Psoas muscle (tissue), 8 donors: ENCODE measurements around the gene SUSD6. TPM values are rescaled to one million over a fixed set of nuclear protein-coding genes. Genes with fewer than 3 reads are reported as not detected.

Experiments
- ATAC-seq, 4 donors: fragments of 200-7000 bp; cut with Tn5 transposase; one replicate each; pipeline ENCODE4 v1.9.1; 2020; ENCODE audit warnings: moderate library complexity in 3 of 4, mild to moderate bottlenecking in 2 of 4
- DNase-seq, 2 donors: peaks; one replicate each; pipeline ENCODE4 v3.0.0-alpha.2; 2020
- H3K27ac ChIP-seq: fragments of 200-600 bp; one replicate; pipeline ENCODE4 v1.8.0; 2022
- H3K27me3 ChIP-seq, 3 donors: fragments of 200-600 bp in 1 of 3; one replicate each; pipeline versions ENCODE4 v1.6.1 to v1.8.0; 2013 to 2022; ENCODE audit warnings: low read length in 2 of 3, mild to moderate bottlenecking in 2 of 3, moderate library complexity in 1 of 3; ENCODE audit not compliant: insufficient read depth in 3 of 3
- H3K36me3 ChIP-seq, 2 donors: fragments of 200-600 bp in 1 of 2; one replicate each; pipeline versions ENCODE4 v1.6.1 to v1.8.0; 2013 to 2022; ENCODE audit warnings: low read depth in 1 of 2, mild to moderate bottlenecking in 1 of 2, moderate library complexity in 1 of 2; ENCODE audit not compliant: insufficient read depth in 1 of 2
- H3K4me1 ChIP-seq: fragments of 200-600 bp; one replicate; pipeline ENCODE4 v1.8.0; 2022
- H3K4me3 ChIP-seq: fragments of 200-600 bp; one replicate; pipeline ENCODE4 v1.8.0; 2022; ENCODE audit warnings: mild to moderate bottlenecking
- H3K9me3 ChIP-seq: fragments of 200-600 bp; one replicate; pipeline ENCODE4 v1.8.0; 2022
- WGBS, 3 donors: extraction: QIAGEN DNeasy Blood & Tissue Kit; methylation state at CpG; one replicate each; pipeline versions ENCODE4 v1.1.6 to v1.1.7; 2013; 5-methylcytosine and 5-hydroxymethylcytosine counted together
- intact Hi-C, 2 donors: fragments of 100-400 bp; cut with DNase I; formaldehyde crosslinking; loops; one replicate each; pipeline versions ENCODE4 v1.11.0 to v1.14.2; 2022
- polyA plus RNA-seq, 3 donors: library from polyadenylated mRNA; stranded (reverse); fragments of 200-250 nt; gene quantifications; one replicate each; pipeline ENCODE4 v1.2.3, GENCODE V29; 2013
- total RNA-seq, 4 donors: library from RNA; stranded (reverse); fragmentation: NEBNext Ultra II Directional in 2 of 4; extraction: Animal tissue kit (Norgen Biotek cat#: 25700) in 2 of 4; gene quantifications; one replicate each; pipeline versions ENCODE4 v1.2.1 to v1.2.4, GENCODE V29; 2021 to 2023
- TF ChIP-seq, protein P1 (sequence below): fragments of 200-600 bp; IDR thresholded peaks from one replicate; pipeline ENCODE4 v1.8.0; 2022; ENCODE audit warnings: antibody characterized with exemption
- donor health status: healthy with polysubstance abuse.
- donor health status: DM: no; HTN: no; CAD: no; lungs with moderate emphysema.
- donor health status: Bipolar disorder and iron deficiency.
- donor health status: healthy.
- donor health status: DM: yes; HTN: yes; CAD: no.
- donor health status: DM: no; HTN: no; CAD: no.
- donor health status: DM: no; HTN: no; CAD: no.
- donor health status: DM: yes; HTN: yes; CAD: no.

SUSD6 gene
- total and polyA plus RNA-seq, 7 donors, result 6.9 to 23.4 (median 14.9) TPM

DNA sequence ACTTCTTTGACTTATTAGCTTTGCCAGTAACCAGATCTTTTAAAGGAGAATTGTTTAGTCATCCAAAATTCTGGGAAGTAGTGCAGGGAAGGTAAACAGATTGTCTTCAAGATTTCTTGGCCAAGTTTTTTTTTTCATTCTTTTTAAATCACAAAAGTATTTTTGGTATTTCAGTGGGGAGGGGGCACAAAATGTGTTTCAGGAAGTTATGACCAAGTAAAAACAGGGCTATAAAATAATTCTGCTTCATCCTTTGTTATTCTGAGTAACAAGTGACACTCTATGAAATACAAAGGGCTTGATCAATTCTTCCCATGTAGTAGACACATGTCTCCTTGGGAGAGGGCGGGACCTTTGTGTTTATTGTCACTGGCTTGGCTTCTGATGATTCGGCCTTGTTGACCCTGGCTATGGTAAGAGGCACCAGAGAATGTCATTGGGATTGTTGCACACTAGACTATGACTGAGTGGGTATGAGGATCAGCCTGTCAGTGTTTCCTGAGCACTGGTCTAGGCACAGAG, 55.4 kb downstream of the SUSD6 start:
- Histone ChIP-seq H3K27ac (peak overlapping the region; percentile 31), H3K9me3 (no peaks in the 10 kb centered on the region), H3K4me1 (peaks cover 73% of the 10 kb centered on the region), H3K4me3 (no peak overlapping the region), H3K27me3 (no peaks in the 10 kb centered on the region), H3K36me3 (no peaks in the 10 kb centered on the region)
- TF ChIP-seq, protein P1, sequence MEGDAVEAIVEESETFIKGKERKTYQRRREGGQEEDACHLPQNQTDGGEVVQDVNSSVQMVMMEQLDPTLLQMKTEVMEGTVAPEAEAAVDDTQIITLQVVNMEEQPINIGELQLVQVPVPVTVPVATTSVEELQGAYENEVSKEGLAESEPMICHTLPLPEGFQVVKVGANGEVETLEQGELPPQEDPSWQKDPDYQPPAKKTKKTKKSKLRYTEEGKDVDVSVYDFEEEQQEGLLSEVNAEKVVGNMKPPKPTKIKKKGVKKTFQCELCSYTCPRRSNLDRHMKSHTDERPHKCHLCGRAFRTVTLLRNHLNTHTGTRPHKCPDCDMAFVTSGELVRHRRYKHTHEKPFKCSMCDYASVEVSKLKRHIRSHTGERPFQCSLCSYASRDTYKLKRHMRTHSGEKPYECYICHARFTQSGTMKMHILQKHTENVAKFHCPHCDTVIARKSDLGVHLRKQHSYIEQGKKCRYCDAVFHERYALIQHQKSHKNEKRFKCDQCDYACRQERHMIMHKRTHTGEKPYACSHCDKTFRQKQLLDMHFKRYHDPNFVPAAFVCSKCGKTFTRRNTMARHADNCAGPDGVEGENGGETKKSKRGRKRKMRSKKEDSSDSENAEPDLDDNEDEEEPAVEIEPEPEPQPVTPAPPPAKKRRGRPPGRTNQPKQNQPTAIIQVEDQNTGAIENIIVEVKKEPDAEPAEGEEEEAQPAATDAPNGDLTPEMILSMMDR, result no peak
- peak in 1 of 4 donors; percentile 37 for ATAC-seq
- DNase-seq, result no peak
- 62 to 73% (median 72%) methylated on average over 2 of the region's 2 CpGs for WGBS, 3 donors
- intact Hi-C loops, result no loop called here

DNA sequence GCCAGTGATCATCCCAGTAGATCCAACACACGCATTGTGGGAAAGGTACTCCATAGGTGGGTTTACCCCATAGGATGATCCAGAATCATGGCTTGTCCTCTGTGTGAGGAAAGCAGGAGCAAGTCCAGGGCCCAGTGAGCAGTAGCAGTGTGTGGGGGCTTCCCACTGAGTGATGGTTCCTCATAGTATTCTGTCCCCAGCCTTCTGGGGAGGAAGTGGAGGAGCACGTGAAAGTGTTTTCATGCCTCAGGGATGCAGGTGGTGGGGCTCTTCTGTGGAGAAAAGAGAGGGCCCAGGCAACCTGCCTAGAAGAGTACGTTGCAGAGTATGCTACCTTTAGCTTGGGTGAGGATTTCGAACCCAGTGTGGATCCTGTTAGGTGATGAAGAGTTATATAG, 56.5 kb downstream of the SUSD6 start:
- H3K4me1 ChIP-seq, result peaks cover 73% of the 10 kb centered on the region
- ATAC-seq, result no peak

DNA sequence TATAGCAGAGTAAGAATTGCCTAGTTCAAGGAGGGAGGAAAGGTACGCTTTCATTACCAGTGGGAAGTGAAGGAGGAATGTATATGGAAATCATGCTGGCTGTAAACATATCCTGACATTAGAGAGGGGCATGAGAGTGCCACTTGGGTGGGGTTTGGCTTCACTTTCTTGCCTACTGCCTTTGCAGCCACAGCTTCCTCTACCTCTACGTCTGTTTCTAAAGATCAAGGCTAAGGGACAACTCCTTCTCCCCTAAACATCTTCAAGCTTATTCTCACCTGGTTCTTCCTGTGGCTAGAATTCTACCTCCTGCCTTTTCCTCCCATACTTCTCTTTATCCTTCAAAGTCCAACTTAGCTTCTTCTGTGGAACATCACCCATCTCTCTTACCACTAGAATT, 58.0 kb downstream of the SUSD6 start:
- H3K4me3 ChIP-seq, result no peak overlapping the region
- no peaks in the 10 kb centered on the region for H3K36me3 ChIP-seq
- TF ChIP-seq, protein P1, result no peak
- H3K27ac ChIP-seq, result no peak overlapping the region
- H3K9me3 ChIP-seq, result no peaks in the 10 kb centered on the region
- no peak for DNase-seq
- 90 to 93% (median 91%) methylated on average over 2 of the region's 2 CpGs for WGBS, 3 donors
- intact Hi-C loops, result no loop called here
- H3K4me1 ChIP-seq, result peaks cover 75% of the 10 kb centered on the region
- no peak for ATAC-seq
- no peaks in the 10 kb centered on the region for H3K27me3 ChIP-seq

More for the DNA sequence above, 56.5 kb downstream of the SUSD6 start:
- no peaks in the 10 kb centered on the region for H3K27me3 ChIP-seq
- H3K27ac ChIP-seq, result no peak overlapping the region
- TF ChIP-seq, protein P1, result no peak
- WGBS, 3 donors, result 72 to 80% (median 74%) methylated on average over 4 of the region's 4 CpGs
- no peaks in the 10 kb centered on the region for H3K36me3 ChIP-seq
- DNase-seq, result no peak
- no peak overlapping the region for H3K4me3 ChIP-seq
- H3K9me3 ChIP-seq, result no peaks in the 10 kb centered on the region
- intact Hi-C loops, result no loop called here

DNA sequence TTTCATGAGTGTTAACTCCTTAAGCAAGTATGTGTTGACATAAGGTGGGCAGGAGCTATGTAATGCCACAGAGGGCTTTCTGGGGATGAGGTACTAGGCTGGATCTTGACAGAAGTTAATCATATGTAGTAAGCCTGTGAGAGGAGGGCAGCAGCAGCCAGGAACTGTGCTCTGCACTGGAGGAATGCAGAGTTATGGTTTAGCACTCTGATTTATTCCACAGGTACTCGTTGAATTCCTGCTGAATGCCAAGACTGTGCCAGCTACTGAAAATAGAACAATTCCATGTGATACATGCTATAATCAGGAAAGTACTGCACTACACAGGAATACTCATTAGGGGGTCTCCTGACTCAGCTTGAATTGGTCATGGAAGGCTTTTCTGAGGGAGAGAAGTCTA, 58.7 kb downstream of the SUSD6 start:
- peaks cover 80% of the 10 kb centered on the region for H3K4me1 ChIP-seq
- DNase-seq, result no peak
- TF ChIP-seq, protein P1, result no peak
- H3K27me3 ChIP-seq, result no peaks in the 10 kb centered on the region
- no peak overlapping the region for H3K4me3 ChIP-seq
- peak in 3 of 4 donors; percentile 18 to 58 (median 26) for ATAC-seq
- intact Hi-C loops, result loop anchor here in 1 of 2 donors (5.0 kb wide), 1 partner anchor 43 kb away; no protein-coding TSS in a partner anchor
- no peaks in the 10 kb centered on the region for H3K36me3 ChIP-seq
- H3K27ac ChIP-seq, result no peak overlapping the region
- 8 to 27% (median 16%) methylated on average over 1 of the region's 1 CpG for WGBS, 3 donors
- no peaks in the 10 kb centered on the region for H3K9me3 ChIP-seq
